OCI-LY7 (cell line): Measurements from ENCODE around the gene REEP5.

Experiments
- EZH2phosphoT487 ChIP-seq: fragments of 200-600 bp; sonication (generic); IDR thresholded peaks from 2 replicates; pipeline ENCODE4 v1.6.1; 2018; ENCODE audit warnings: low read depth, borderline replicate concordance, mild to moderate bottlenecking, mixed run types, antibody characterized with exemption, low read length, moderate library complexity, mixed read lengths
- TF ChIP-seq, protein P1 (sequence below): fragments of 200-600 bp; sonication (generic); conservative IDR thresholded peaks from 2 replicates; pipeline ENCODE4 v1.5.1; 2014; ENCODE audit warnings: mild to moderate bottlenecking, antibody characterized with exemption, low read length, moderate library complexity, mixed read lengths

DNA sequence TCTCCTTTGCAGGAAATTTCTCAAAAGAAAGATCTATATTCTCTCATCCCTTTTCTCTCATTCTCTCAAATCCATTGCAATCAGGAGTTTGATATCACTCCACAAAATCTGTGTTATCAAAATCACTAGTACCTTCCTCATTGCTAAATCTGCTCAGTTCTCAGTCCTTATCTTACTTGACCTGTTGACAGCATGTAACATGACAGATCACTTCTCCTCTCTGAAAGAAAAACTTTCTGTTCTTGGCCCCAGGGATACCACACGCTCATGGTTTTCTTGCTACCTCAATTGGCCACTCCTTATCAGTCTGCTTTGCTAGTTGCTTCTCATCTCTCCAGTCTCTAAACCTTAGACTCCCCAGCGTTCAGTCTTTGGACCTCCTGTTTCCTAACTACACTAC is 38.8 kb downstream of the REEP5 start:
- TF ChIP-seq, protein P1, sequence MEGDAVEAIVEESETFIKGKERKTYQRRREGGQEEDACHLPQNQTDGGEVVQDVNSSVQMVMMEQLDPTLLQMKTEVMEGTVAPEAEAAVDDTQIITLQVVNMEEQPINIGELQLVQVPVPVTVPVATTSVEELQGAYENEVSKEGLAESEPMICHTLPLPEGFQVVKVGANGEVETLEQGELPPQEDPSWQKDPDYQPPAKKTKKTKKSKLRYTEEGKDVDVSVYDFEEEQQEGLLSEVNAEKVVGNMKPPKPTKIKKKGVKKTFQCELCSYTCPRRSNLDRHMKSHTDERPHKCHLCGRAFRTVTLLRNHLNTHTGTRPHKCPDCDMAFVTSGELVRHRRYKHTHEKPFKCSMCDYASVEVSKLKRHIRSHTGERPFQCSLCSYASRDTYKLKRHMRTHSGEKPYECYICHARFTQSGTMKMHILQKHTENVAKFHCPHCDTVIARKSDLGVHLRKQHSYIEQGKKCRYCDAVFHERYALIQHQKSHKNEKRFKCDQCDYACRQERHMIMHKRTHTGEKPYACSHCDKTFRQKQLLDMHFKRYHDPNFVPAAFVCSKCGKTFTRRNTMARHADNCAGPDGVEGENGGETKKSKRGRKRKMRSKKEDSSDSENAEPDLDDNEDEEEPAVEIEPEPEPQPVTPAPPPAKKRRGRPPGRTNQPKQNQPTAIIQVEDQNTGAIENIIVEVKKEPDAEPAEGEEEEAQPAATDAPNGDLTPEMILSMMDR: no peak
- TF ChIP-seq EZH2phosphoT487: no peak
